Heart right ventricle (tissue), 16 donors: Measurements from ENCODE around the gene EHF. TPM values are rescaled to one million over a fixed set of nuclear protein-coding genes. Genes with fewer than 3 reads are reported as not detected.

Experiments
- ATAC-seq, 8 donors: fragments of 200-7000 bp; cut with Tn5 transposase; one replicate each; pipeline ENCODE4 v1.9.1; 2020; ENCODE audit warnings: mild to moderate bottlenecking in 8 of 8, moderate library complexity in 8 of 8, moderate number of reproducible peaks in 1 of 8
- DNase-seq, 2 donors: peaks; one replicate each; pipeline ENCODE4 v3.0.0-alpha.2; 2020
- H3K27ac ChIP-seq, 10 donors: fragments of 200-600 bp; sonication (generic) in 2 of 10; one replicate each; pipeline versions ENCODE4 v1.5.0 to v1.8.0; 2020 to 2022; ENCODE audit warnings: mild to moderate bottlenecking in 3 of 10
- H3K27me3 ChIP-seq, 7 donors: fragments of 200-600 bp; one replicate each; pipeline ENCODE4 v1.8.0; 2021 to 2022; ENCODE audit warnings: mild to moderate bottlenecking in 2 of 7
- H3K36me3 ChIP-seq, 9 donors: fragments of 200-600 bp; sonication (generic) in 1 of 9; one replicate each; pipeline versions ENCODE4 v1.5.0 to v1.8.0; 2020 to 2022; ENCODE audit warnings: mild to moderate bottlenecking in 2 of 9
- H3K4me1 ChIP-seq, 9 donors: fragments of 200-600 bp; sonication (generic) in 1 of 9; one replicate each; pipeline versions ENCODE4 v1.5.0 to v1.8.0; 2020 to 2022; ENCODE audit warnings: mild to moderate bottlenecking in 4 of 9
- H3K4me3 ChIP-seq, 10 donors: fragments of 200-600 bp; sonication (generic) in 2 of 10; one replicate each; pipeline versions ENCODE4 v1.5.0 to v1.8.0; 2020 to 2022; ENCODE audit warnings: mild to moderate bottlenecking in 7 of 10, moderate library complexity in 2 of 10
- H3K9me3 ChIP-seq, 11 donors: fragments of 200-600 bp in 10 of 11; sonication (generic) in 2 of 11; one replicate each; pipeline versions ENCODE4 v1.5.0 to v1.8.0; 2013 to 2022; ENCODE audit warnings: mild to moderate bottlenecking in 2 of 11, control low read depth in 1 of 11, moderate library complexity in 1 of 11
- WGBS, 2 donors: extraction: QIAGEN DNeasy Blood & Tissue Kit; methylation state at CpG; one replicate each; pipeline ENCODE4 v1.1.7; 2013; ENCODE audit warnings: inconsistent platforms in 1 of 2; 5-methylcytosine and 5-hydroxymethylcytosine counted together
- intact Hi-C, 10 donors: fragments of 100-400 bp; cut with DNase I; formaldehyde crosslinking; loops; one replicate each; pipeline versions ENCODE4 v1.11.1 to v1.14.2; 2022
- polyA plus RNA-seq, 2 donors: library from polyadenylated mRNA; stranded (reverse); fragments of 200-250 nt; gene quantifications; one replicate each; pipeline ENCODE4 v1.2.3, GENCODE V29; 2013
- total RNA-seq, 10 donors: library from RNA; stranded (reverse); fragmentation: NEBNext Ultra II Directional in 3 of 10; extraction: Animal tissue kit (Norgen Biotek cat#: 25700) in 3 of 10; gene quantifications; one replicate each; pipeline versions ENCODE4 v1.2.1 to v1.2.4, GENCODE V29; 2021 to 2023
- TF ChIP-seq, protein P1 (sequence below), 9 donors: fragments of 200-600 bp; sonication (generic) in 2 of 9; IDR thresholded peaks; one replicate each; pipeline versions ENCODE4 v1.5.0 to v1.8.0; 2021 to 2022; ENCODE audit warnings: antibody characterized with exemption in 9 of 9, mild to moderate bottlenecking in 5 of 9, moderate library complexity in 1 of 9
- donor health status: Arrhythmogenic right ventricular cardiomyopathy.
- donor health status: ischemic (EF 13 %, LVEDD 7.1; RV severe dilation, severe dysfunction).
- donor health status: healthy with polysubstance abuse.
- donor health status: DM: no; HTN: yes; CAD: no.
- donor health status: DM: no; HTN: no; CAD: no.
- donor health status: ischemic (EF 25% LVEDD 6.9; RV normal size, moderate dysfunction).
- donor health status: ischemic (EF 25% LVEDD 5.7; RV mildly dilated, moderate dysfunction).
- donor health status: healthy.
- donor health status: DM: yes; HTN: yes; CAD: no.
- donor health status: Ischemic cardiomyopathy.
- donor health status: ischemic (EF 35%, LVEDD 5.7; RV mildly dilated, moderate dysfunction).
- donor health status: nonischemic (EF 11% LVEDD 7.7; RV severe dilation, severe dysfunction).
- donor health status: DM: yes; HTN: yes; CAD: no.
- donor health status: PGD.
- donor health status: ischemic (EF 29% LVEDD 5.4; RV normal size, mild dysfunction).
- donor health status: nonischemic (EF 23%, LVEDD 6.1; RV moderate dilation, normal function).

EHF gene
- total and polyA plus RNA-seq, 12 donors = 0.09 to 3.2 (median 0.81) TPM; not detected in 1

DNA sequence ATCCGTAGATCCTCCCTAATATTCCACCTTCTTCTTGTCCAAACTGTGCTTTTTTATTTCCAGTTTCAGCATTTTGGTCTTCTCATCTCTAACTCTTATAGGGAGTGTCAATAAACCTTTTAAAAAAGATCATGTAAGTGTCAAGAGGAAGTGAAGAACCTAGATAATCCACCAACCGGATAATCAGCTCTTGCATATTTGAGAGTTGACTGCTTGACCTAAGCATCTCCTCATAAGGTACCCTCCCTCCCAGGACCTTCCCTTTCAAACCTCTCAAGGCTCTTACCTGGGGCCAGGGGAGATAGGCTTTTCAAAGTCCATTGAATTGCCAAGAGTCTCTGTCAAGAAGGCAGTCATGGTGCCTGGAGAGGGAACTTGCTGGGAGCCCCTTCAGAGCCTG is 691 bp upstream of the EHF start:
- no peaks in the 10 kb centered on the region for H3K27me3 ChIP-seq
- ATAC-seq (no peak), DNase-seq (no peak)
- WGBS, 2 donors = 68 to 71% methylated on average over 2 of the region's 2 CpGs
- H3K36me3 ChIP-seq = no peaks in the 10 kb centered on the region
- H3K9me3 ChIP-seq = no peaks in the 10 kb centered on the region
- H3K27ac ChIP-seq = no peak overlapping the region
- TF ChIP-seq, protein P1, sequence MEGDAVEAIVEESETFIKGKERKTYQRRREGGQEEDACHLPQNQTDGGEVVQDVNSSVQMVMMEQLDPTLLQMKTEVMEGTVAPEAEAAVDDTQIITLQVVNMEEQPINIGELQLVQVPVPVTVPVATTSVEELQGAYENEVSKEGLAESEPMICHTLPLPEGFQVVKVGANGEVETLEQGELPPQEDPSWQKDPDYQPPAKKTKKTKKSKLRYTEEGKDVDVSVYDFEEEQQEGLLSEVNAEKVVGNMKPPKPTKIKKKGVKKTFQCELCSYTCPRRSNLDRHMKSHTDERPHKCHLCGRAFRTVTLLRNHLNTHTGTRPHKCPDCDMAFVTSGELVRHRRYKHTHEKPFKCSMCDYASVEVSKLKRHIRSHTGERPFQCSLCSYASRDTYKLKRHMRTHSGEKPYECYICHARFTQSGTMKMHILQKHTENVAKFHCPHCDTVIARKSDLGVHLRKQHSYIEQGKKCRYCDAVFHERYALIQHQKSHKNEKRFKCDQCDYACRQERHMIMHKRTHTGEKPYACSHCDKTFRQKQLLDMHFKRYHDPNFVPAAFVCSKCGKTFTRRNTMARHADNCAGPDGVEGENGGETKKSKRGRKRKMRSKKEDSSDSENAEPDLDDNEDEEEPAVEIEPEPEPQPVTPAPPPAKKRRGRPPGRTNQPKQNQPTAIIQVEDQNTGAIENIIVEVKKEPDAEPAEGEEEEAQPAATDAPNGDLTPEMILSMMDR (IDR thresholded peaks at IDR 0.05) = no peak
- intact Hi-C loops = loop anchor here in 1 of 10 donors (10.0 kb wide), 1 partner anchor 55 kb away; no protein-coding TSS in a partner anchor
- no peak overlapping the region for H3K4me3 ChIP-seq
- peaks cover 0 to 20% (median 7%) of the 10 kb centered on the region in 9 donors for H3K4me1 ChIP-seq

DNA sequence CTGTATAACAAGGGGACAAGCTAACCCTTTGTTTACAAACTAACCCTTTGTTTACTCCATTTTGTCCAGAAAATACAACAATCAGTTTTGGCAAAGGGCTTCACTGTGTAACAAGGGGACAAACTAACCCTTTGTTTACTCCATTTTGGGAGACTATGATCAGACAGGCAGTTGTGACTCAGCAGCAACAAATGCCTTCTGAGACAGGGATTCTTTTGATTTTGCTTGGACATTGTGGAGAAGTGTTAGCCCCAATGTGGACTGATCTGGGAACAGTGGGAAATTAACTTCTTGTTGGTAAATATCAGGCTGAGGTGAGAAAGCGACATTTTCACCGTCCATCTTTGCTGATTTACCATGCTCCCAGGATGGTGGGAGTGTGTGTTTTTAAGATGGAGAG is 983 bp downstream of the EHF start:
- 88 to 95% methylated on average over 2 of the region's 2 CpGs for WGBS, 2 donors
- DNase-seq = no peak
- no peaks in the 10 kb centered on the region for H3K9me3 ChIP-seq
- intact Hi-C loops = loop anchor here in 1 of 10 donors (10.0 kb wide), 1 partner anchor 57 kb away; no protein-coding TSS in a partner anchor
- H3K27ac ChIP-seq = no peak overlapping the region
- H3K4me1 ChIP-seq = peaks cover 0 to 10% (median 6%) of the 10 kb centered on the region in 9 donors
- peaks cover 0 to 3% (median 0%) of the 10 kb centered on the region in 7 donors for H3K27me3 ChIP-seq
- no peaks in the 10 kb centered on the region for H3K36me3 ChIP-seq
- TF ChIP-seq, protein P1 (IDR thresholded peaks at IDR 0.05) = no peak
- H3K4me3 ChIP-seq = no peak overlapping the region
- no peak for ATAC-seq

DNA sequence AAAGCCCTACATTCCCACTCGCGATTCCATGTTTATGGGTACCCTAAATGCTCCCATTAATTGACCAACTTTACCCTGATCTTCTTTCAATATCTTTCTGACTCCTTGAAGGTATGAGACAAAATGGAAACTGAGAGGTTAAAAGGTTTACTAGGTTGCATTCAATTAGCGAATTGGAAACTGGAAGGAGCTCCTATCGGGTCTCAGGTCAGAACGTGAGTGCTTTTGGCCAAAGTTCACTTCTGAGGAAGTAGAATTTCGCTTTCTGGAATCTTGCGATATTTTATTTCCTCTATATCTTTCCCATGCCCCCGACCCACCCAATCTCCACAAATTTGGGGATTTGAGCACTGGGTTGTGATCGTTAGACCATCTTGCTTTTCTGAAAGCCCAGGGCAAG is 2.6 kb downstream of the EHF start:
- TF ChIP-seq, protein P1 (IDR thresholded peaks at IDR 0.05) = no peak
- ATAC-seq (no peak), DNase-seq (no peak)
- Histone ChIP-seq H3K4me1 (peaks cover 0 to 6% (median 0%) of the 10 kb centered on the region in 9 donors), H3K36me3 (no peaks in the 10 kb centered on the region), H3K27ac (no peak overlapping the region), H3K27me3 (peaks cover 0 to 3% (median 0%) of the 10 kb centered on the region in 7 donors), H3K4me3 (no peak overlapping the region), H3K9me3 (no peaks in the 10 kb centered on the region)
- intact Hi-C loops = loop anchor here in 1 of 10 donors (10.0 kb wide), 1 partner anchor 59 kb away; no protein-coding TSS in a partner anchor
- 90 to 91% methylated on average over 9 of the region's 9 CpGs for WGBS, 2 donors

DNA sequence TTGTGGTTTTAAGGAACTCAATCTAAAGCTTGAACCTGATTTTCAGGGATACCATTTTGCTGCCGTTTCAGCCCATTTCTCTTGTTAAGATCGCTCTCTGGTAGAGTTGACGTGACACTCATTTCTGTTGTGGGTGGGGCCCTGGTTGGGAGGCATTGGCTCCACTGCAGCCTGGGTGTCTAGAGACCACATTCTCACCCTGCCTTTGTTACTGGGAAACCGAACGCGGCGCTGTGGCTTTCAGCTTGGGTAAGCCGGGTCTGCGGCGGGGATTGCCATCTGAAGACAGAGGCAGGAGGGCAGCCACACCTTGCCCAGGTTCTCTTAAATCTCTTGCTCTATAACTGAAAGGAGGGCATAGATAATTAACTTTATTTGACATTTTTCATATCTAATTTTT is 3.2 kb downstream of the EHF start:
- 95 to 97% methylated on average over 10 of the region's 10 CpGs for WGBS, 2 donors
- no peak overlapping the region for H3K4me3 ChIP-seq
- H3K27ac ChIP-seq = no peak overlapping the region
- peaks cover 0 to 3% (median 0%) of the 10 kb centered on the region in 7 donors for H3K27me3 ChIP-seq
- TF ChIP-seq, protein P1 (IDR thresholded peaks at IDR 0.05) = no peak
- intact Hi-C loops = loop anchor here in 1 of 10 donors (10.0 kb wide), 1 partner anchor 59 kb away; no protein-coding TSS in a partner anchor
- no peaks in the 10 kb centered on the region for H3K36me3 ChIP-seq
- ATAC-seq (no peak), DNase-seq (no peak)
- H3K4me1 ChIP-seq = peaks cover 0 to 6% (median 0%) of the 10 kb centered on the region in 9 donors
- no peaks in the 10 kb centered on the region for H3K9me3 ChIP-seq
